NCI-H2081 (cell line): ENCODE measurements around the gene GRIN1.
"Not testable (repeated sequence)": the region's sequence is repeated elsewhere in the genome, so short reads cannot be mapped to it uniquely, and the experiment has no call there.

Experiments used
- DNase-seq, 2 experiments: peaks; one replicate each; lab custom pipeline; 2025; lab: John Stamatoyannopoulos, UW

GRIN1 gene

GRCh38 chr9:137128862-137129455 is 10.0 kb upstream of the GRIN1 start:
- no peak for DNase-seq

DNA sequence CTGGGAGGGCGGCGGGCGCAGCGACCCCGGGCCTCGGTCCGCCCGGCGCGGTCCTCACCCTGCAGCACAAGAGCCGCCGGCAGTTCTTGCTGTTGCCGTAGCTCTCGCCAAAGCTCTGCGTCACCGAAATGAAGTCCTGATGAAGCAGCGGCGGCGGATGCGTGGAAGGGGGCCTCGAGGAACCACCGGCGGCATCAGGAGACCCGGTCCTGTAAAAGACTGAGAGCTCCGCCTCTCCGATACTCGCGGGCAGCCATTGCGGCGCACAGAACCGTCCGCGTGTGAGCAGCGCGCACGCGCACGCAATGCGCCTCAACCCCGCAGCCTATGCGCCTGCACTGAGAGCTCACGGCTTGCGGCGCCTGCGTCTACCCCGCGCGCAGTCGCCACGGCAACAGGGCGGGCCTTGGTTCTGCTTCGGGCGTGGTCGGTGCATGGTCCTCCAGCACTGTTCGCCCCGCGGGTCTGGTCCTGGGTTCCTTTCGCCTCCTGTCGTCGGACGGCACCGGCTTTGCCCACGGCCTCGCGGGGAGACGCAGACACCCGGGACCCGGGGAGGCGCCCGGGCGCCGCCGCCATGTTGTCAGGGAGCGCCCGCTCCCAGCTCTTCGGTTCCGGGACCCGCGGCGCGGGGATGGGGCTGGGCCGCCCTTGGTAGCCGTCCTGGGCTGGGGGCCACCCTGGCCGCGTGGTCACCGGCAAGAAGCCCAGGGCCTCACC is 9.3 kb upstream of the GRIN1 start:
- peak; percentile 86 to 96 for DNase-seq

DNA sequence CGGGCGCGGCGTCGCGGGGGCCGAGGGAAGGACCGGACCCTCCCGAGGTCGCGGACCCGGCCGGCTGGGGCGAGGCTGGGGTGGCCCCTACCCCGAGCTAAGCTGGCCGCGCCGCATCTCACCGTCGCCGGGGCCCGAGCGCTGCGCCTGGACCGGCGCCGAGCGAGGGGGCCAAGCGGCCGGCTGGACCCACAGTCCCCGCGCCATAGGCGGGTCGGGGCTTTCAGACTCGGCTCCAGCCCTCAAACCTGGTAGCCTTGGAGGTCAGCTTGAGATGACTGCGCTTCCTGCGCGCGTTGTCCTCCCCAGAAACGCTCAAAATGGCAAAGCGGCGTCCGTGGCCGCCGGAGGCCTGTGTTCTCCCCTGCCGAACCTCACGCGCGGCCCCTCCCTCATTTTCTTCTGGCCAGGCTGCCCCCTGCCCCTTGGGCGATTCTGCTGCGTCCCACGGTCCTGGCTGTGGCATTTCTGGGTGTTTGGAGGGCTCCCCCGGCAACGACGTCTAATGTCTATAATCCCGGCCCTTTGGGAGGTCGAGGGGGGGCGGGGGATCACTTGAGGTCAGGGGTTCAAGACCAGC is 8.7 kb upstream of the GRIN1 start:
- DNase-seq, result peak in 1 of 2 experiments; percentile 23

- DNase-seq, result no peak
Measured at GRCh38 chr9:137134191-137134590, 4.8 kb upstream of the GRIN1 start.

DNA sequence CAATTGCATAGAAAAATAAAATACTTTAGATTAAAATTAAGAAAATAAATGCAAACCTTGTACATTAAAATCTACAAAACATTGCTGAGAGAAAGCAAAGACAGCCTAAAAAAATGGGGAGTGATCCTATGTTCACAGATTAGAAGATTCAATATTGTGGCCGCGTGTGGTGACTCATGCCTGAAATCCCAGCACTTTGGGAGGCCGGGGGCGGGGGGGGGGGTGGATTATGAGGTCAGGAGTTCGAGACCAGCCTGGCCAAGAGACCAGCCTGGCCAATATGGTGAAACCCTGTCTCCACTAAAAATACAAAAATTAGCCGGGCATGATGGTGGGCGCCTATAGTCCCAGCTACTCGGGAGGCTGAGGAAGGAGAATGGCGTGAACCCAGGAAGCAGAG is 3.8 kb upstream of the GRIN1 start:
- DNase-seq, result not testable (repeated sequence)

GRCh38 chr9:137136261-137136880 is 2.6 kb upstream of the GRIN1 start:
- DNase-seq, result no peak

- no peak for DNase-seq
Measured at GRCh38 chr9:137136881-137137607, 1.9 kb upstream of the GRIN1 start.

- DNase-seq, result peak in 1 of 2 experiments; percentile 22
Measured at GRCh38 chr9:137138058-137138721, 764 bp upstream of the GRIN1 start.

DNA sequence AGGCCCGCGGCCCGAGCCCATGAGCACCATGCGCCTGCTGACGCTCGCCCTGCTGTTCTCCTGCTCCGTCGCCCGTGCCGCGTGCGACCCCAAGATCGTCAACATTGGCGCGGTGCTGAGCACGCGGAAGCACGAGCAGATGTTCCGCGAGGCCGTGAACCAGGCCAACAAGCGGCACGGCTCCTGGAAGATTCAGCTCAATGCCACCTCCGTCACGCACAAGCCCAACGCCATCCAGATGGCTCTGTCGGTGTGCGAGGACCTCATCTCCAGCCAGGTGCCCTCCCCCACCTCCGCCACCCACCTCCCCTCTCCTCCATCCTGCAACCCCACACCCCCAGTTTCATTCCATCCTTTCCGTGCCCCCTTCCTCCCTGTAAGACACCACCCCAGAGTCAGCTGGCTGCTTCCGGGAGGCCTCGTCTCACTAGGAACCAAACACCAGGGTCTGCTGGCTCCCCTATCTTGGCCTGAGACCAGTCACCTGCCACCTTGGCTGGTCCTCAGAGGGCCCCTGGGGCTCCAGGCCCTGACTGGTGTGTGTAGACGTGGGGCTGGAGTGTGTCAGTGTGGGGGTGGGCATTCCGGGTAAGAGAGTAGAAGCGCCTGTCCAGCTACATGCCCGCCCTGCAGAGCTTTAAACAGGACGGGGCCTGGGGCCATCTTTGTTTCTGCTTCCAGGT is 655 bp downstream of the GRIN1 start:
- DNase-seq, result no peak

DNA sequence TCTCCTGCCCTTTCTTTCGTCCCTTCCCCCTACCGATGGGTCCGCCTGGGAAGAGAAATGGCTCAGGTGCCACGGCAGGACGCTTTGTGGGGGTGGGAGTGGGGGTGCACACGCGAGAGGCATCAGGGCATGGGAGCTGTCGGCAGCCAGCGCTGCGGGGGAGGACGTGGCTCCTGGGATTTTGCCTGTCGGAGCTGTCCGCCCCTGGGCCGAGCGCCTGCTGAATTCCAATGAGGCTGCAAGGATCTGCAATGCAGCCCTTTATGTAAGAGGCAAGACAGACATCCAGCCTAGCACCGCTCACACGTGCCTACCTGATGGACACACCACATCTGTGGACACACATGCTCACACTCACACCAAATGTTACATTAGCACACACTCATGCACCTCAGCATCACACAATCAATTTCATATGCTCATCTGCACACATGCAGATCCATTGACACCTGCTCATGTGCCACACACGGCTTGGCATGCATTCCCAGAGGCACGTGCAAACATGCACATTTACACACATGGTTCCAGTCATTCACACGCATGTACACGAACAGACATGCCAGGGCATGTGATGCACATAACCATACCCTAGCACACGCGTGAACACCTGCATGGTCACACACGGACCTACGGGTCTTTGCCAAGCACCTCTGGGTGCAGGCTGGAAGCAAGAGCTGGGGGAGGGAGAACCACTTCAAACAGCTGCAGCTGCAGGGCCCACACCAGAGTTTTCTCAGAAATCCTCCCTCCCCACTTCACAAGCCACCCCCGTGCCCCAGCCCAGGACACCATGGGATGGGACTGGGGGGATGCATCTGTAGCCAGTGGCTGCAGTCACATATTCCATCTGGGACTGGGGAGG is 1.4 kb downstream of the GRIN1 start:
- DNase-seq, result no peak

- DNase-seq, result no peak
Measured at GRCh38 chr9:137141050-137141810, 2.3 kb downstream of the GRIN1 start.

GRCh38 chr9:137141976-137142936 is 3.3 kb downstream of the GRIN1 start:
- DNase-seq, result no peak

GRCh38 chr9:137143459-137143858 is 4.5 kb downstream of the GRIN1 start:
- DNase-seq, result no peak

DNA sequence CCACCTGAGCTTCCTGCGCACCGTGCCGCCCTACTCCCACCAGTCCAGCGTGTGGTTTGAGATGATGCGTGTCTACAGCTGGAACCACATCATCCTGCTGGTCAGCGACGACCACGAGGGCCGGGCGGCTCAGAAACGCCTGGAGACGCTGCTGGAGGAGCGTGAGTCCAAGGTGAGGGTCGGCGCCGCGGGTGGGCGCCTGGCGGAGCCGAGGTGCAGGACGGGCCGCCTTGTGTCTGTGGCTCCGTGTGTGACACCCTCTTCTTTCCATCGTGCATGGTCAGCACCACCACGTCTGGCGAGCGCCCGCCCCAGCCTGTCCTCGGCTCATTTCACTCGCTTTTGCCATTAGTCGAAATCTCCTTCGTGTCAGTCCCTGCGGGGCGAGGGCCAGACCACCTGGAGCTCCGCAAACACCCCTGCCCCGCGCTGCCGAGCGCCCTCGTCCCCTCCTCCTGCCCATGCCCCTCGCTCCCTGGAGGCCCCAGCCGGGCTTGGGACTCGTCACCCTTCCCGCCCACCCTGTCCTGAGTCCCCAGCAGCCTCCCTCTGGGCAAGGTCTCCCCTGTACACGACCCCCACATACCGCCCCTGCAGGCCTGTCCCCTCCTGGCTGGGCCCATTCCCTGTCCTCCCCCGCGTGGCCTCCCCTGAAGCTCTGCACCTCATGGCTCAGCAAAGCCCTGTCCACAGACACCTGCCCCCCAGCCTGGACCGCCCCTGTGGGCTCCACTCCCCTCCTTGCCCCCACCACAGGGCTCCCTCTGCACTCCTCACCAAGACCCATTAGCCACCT is 7.0 kb downstream of the GRIN1 start:
- DNase-seq, result no peak

- DNase-seq, result no peak
Measured at GRCh38 chr9:137146527-137146918, 7.6 kb downstream of the GRIN1 start.

- DNase-seq, result no peak
Measured at GRCh38 chr9:137147091-137147792, 8.3 kb downstream of the GRIN1 start.

GRCh38 chr9:137147793-137148160 is 8.8 kb downstream of the GRIN1 start:
- no peak for DNase-seq
